ENCODE measurements around the gene ZNF552.
"Not testable (repeated sequence)": the region's sequence is repeated elsewhere in the genome, so short reads cannot be mapped to it uniquely, and the experiment has no call there.

The ZNF552 gene

GRCh38 chr19:57815247-57816075 is 748 bp upstream of the ZNF552 start:
- Histone ChIP-seq H3K4me3 (ENCODE audit: low read length) (peak overlapping the region; percentile 83), H3K36me3 (ENCODE audit: control insufficient read depth, insufficient read depth, low read length) (no peaks in the 10 kb centered on the region), H3K9ac (ENCODE audit: low read length) (peak overlapping the region; percentile 93), H3K27me3 (ENCODE audit: control insufficient read depth, insufficient read depth, low read length) (no peaks in the 10 kb centered on the region), H3K4me1 (ENCODE audit: control insufficient read depth, insufficient read depth, low read length) (peaks cover 21% of the 10 kb centered on the region), H3K9me3 (ENCODE audit: control insufficient read depth, low read length) (no peaks in the 10 kb centered on the region)

- H3K36me3 ChIP-seq (ENCODE audit: control insufficient read depth, insufficient read depth, low read length), result peaks cover 7% of the 10 kb centered on the region
- no peaks in the 10 kb centered on the region for H3K9me3 ChIP-seq (ENCODE audit: control insufficient read depth, low read length)
- peak overlapping the region; percentile 93 for H3K9ac ChIP-seq (ENCODE audit: low read length)
- peak overlapping the region; percentile 83 for H3K4me3 ChIP-seq (ENCODE audit: low read length)
- no peaks in the 10 kb centered on the region for H3K27me3 ChIP-seq (ENCODE audit: control insufficient read depth, insufficient read depth, low read length)
- H3K4me1 ChIP-seq (ENCODE audit: control insufficient read depth, insufficient read depth, low read length), result peaks cover 28% of the 10 kb centered on the region
These were observed 701 bp downstream of the ZNF552 start for GRCh38 chr19:57813919-57814504.

GRCh38 chr19:57812975-57813820 is 1.5 kb downstream of the ZNF552 start:
- not testable (repeated sequence) for H3K9me3 ChIP-seq (ENCODE audit: control insufficient read depth, low read length); H3K27me3 ChIP-seq (ENCODE audit: control insufficient read depth, insufficient read depth, low read length); H3K36me3 ChIP-seq (ENCODE audit: control insufficient read depth, insufficient read depth, low read length)
- peaks cover 28% of the 10 kb centered on the region for H3K4me1 ChIP-seq (ENCODE audit: control insufficient read depth, insufficient read depth, low read length)
- H3K4me3 ChIP-seq (ENCODE audit: low read length), result peak overlapping the region; percentile 83
- peak overlapping the region; percentile 93 for H3K9ac ChIP-seq (ENCODE audit: low read length)

- Histone ChIP-seq H3K4me1 (ENCODE audit: control insufficient read depth, insufficient read depth, low read length) (peaks cover 28% of the 10 kb centered on the region), H3K9ac (ENCODE audit: low read length) (no peak overlapping the region), H3K27me3 (ENCODE audit: control insufficient read depth, insufficient read depth, low read length) (no peaks in the 10 kb centered on the region), H3K9me3 (ENCODE audit: control insufficient read depth, low read length) (no peaks in the 10 kb centered on the region), H3K4me3 (ENCODE audit: low read length) (no peak overlapping the region), H3K36me3 (ENCODE audit: control insufficient read depth, insufficient read depth, low read length) (peaks cover 7% of the 10 kb centered on the region)
These were observed 2.5 kb downstream of the ZNF552 start for GRCh38 chr19:57812226-57812625.

GRCh38 chr19:57810410-57811295 is 4.1 kb downstream of the ZNF552 start:
- peaks cover 36% of the 10 kb centered on the region for H3K4me1 ChIP-seq (ENCODE audit: control insufficient read depth, insufficient read depth, low read length)
- not testable (repeated sequence) for H3K9ac ChIP-seq (ENCODE audit: low read length); H3K36me3 ChIP-seq (ENCODE audit: control insufficient read depth, insufficient read depth, low read length); H3K4me3 ChIP-seq (ENCODE audit: low read length); H3K27me3 ChIP-seq (ENCODE audit: control insufficient read depth, insufficient read depth, low read length); H3K9me3 ChIP-seq (ENCODE audit: control insufficient read depth, low read length)

- H3K4me3 ChIP-seq (ENCODE audit: low read length), result no peak overlapping the region
- H3K36me3 ChIP-seq (ENCODE audit: control insufficient read depth, insufficient read depth, low read length), result peaks cover 7% of the 10 kb centered on the region
- H3K9me3 ChIP-seq (ENCODE audit: control insufficient read depth, low read length), result no peaks in the 10 kb centered on the region
- no peaks in the 10 kb centered on the region for H3K27me3 ChIP-seq (ENCODE audit: control insufficient read depth, insufficient read depth, low read length)
- H3K4me1 ChIP-seq (ENCODE audit: control insufficient read depth, insufficient read depth, low read length), result peaks cover 36% of the 10 kb centered on the region
- H3K9ac ChIP-seq (ENCODE audit: low read length), result no peak overlapping the region
These were observed 7.2 kb downstream of the ZNF552 start for GRCh38 chr19:57807541-57807940.

GRCh38 chr19:57803594-57804325 is 11.0 kb downstream of the ZNF552 start:
- Histone ChIP-seq H3K9me3 (ENCODE audit: control insufficient read depth, low read length) (no peaks in the 10 kb centered on the region), H3K27me3 (ENCODE audit: control insufficient read depth, insufficient read depth, low read length) (no peaks in the 10 kb centered on the region), H3K36me3 (ENCODE audit: control insufficient read depth, insufficient read depth, low read length) (no peaks in the 10 kb centered on the region), H3K9ac (ENCODE audit: low read length) (peak overlapping the region; percentile 95), H3K4me1 (ENCODE audit: control insufficient read depth, insufficient read depth, low read length) (peaks cover 39% of the 10 kb centered on the region), H3K4me3 (ENCODE audit: low read length) (peak overlapping the region; percentile 51)

GRCh38 chr19:57803265-57803593 is 11.5 kb downstream of the ZNF552 start:
- peak overlapping the region; percentile 51 for H3K4me3 ChIP-seq (ENCODE audit: low read length)
- no peaks in the 10 kb centered on the region for H3K9me3 ChIP-seq (ENCODE audit: control insufficient read depth, low read length)
- no peaks in the 10 kb centered on the region for H3K36me3 ChIP-seq (ENCODE audit: control insufficient read depth, insufficient read depth, low read length)
- no peaks in the 10 kb centered on the region for H3K27me3 ChIP-seq (ENCODE audit: control insufficient read depth, insufficient read depth, low read length)
- peak overlapping the region; percentile 95 for H3K9ac ChIP-seq (ENCODE audit: low read length)
- peaks cover 39% of the 10 kb centered on the region for H3K4me1 ChIP-seq (ENCODE audit: control insufficient read depth, insufficient read depth, low read length)

- Histone ChIP-seq H3K4me1 (ENCODE audit: control insufficient read depth, insufficient read depth, low read length) (peaks cover 39% of the 10 kb centered on the region), H3K9ac (ENCODE audit: low read length) (no peak overlapping the region)
These were observed 12.4 kb downstream of the ZNF552 start for GRCh38 chr19:57802269-57802668.

GRCh38 chr19:57800696-57801095 is 14.0 kb downstream of the ZNF552 start:
- Histone ChIP-seq H3K27me3 (ENCODE audit: control insufficient read depth, insufficient read depth, low read length) (no peaks in the 10 kb centered on the region), H3K36me3 (ENCODE audit: control insufficient read depth, insufficient read depth, low read length) (no peaks in the 10 kb centered on the region), H3K9ac (ENCODE audit: low read length) (no peak overlapping the region), H3K9me3 (ENCODE audit: control insufficient read depth, low read length) (no peaks in the 10 kb centered on the region), H3K4me1 (ENCODE audit: control insufficient read depth, insufficient read depth, low read length) (peaks cover 31% of the 10 kb centered on the region), H3K4me3 (ENCODE audit: low read length) (no peak overlapping the region)

More at GRCh38 chr19:57802269-57802668, 12.4 kb downstream of the ZNF552 start:
- no peaks in the 10 kb centered on the region for H3K36me3 ChIP-seq (ENCODE audit: control insufficient read depth, insufficient read depth, low read length)
- no peaks in the 10 kb centered on the region for H3K27me3 ChIP-seq (ENCODE audit: control insufficient read depth, insufficient read depth, low read length)
- no peaks in the 10 kb centered on the region for H3K9me3 ChIP-seq (ENCODE audit: control insufficient read depth, low read length)
- no peak overlapping the region for H3K4me3 ChIP-seq (ENCODE audit: low read length)

- H3K9ac ChIP-seq (ENCODE audit: low read length); H3K4me3 ChIP-seq (ENCODE audit: low read length); H3K4me1 ChIP-seq (ENCODE audit: control insufficient read depth, insufficient read depth, low read length); H3K36me3 ChIP-seq (ENCODE audit: control insufficient read depth, insufficient read depth, low read length); H3K9me3 ChIP-seq (ENCODE audit: control insufficient read depth, low read length); H3K27me3 ChIP-seq (ENCODE audit: control insufficient read depth, insufficient read depth, low read length): not testable (repeated sequence)
These were observed 18.1 kb downstream of the ZNF552 start for GRCh38 chr19:57796580-57796979.

All from mucosa of stomach (tissue), 1 donor.